NOMO-1 (cell line): ENCODE results near the gene HSPA4L.
A peak's percentile ranks its signal among the peaks of the same experiment; 100 is the strongest.

Experiments used
- DNase-seq, 2 experiments: peaks; one replicate each; lab custom pipeline; 2025; ENCODE audit not compliant: unreplicated experiment in 2 of 2; lab: John Stamatoyannopoulos, UW

Gene HSPA4L

DNA sequence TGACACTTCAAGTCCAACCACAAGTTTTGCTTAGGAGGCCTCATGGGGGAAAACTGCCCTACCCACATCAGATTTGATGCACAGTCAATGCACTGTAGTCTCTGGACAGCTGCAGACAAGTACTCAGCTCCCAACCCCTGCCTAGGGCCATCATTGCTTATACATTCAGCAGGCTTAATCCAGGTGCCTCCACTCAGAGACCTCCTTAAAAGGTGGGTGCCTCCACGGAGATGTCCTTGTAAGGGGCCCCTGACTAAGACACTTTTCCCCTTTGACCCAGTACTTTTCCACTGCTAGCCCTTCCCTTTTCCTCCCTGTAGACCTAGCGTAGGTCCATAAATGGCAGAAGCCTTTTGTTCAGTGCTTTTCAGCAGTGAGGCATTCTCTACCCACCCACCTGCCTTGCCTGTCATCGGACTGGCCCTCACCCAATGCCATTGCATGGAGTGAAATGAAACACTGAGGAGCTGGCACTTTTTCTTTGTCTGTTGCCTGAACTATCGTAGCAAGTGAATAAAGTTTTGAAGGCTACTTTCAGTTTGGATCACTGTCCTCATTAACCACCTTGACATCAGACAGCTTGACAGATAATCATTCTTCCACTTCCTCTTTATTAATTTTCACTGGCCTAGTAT is 74.8 kb downstream of the HSPA4L start:
- DNase-seq, result no peak

DNA sequence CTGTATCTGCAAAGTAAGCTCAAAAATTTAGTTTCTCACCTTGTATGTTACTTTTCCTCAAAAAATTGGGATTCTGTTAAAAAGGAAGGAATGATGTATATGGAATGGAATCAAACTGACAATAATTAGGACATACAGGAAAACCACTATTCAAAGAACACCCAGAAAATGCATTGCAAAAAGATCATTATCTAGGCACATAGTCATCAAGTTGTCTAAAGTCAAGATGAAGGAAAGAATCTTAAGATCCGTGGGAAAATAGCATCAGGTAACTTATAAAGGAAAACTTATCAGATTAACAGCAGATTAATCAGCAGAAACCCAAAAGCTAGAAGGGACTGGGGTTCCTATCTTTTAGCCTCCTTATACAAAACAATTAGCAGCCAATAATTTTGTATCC is 75.5 kb downstream of the HSPA4L start:
- no peak for DNase-seq

DNA sequence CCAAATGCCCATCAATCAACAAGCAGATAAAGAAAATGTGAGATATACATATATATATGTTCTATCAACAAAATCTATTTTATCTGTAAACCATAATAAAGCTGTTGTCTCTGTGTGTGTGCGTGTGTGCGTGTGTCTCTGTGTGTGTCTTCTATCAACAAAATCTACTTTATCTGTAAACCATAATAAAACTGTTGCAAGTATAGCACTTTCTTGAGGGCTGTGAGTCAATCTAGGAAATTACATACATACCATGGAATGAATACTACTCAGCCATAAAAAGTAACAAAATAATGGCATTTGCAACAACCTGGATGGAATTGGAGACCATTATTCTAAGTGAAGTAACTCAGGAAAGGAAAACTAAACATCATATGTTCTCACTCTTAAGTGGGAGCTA is 86.1 kb downstream of the HSPA4L start:
- DNase-seq, result no peak

DNA sequence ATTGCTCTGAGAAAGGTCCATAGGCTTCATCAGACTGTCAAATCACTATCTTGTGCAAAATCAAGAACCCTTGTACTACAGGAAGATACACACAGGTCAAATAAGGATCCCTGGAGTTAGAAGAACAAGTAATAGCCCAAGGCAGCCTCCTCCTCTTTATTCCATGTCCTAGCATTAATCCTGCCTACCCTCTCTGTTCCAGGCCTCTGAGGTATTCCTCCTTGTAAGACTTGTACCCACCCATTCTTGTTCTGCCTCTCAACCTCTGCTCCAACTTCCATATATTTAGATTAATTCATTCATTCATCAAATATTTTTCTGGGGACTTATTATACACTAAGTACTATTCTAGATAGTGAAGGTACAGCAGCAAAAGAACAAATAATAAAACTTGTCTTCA is 88.2 kb downstream of the HSPA4L start:
- no peak for DNase-seq

DNA sequence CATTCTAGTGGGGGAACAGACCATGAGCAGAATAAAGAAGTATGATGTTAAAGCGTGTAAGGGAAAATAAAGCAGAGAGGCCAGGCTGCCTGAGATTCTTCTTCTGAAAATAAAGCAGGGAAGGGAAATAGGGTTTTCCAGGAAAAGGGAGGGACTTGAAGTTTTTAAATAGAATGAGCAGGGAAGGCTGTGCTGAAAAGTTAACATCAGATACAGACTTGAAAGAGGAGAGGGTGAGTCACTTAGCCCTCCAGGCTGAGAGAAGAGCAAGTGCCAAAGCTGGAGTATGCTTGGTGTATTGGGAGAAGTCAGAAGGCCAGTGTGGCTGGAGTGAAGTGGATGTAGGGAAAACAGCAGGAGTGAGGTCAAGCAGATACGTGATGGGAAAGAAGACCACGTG is 88.6 kb downstream of the HSPA4L start:
- no peak for DNase-seq

DNA sequence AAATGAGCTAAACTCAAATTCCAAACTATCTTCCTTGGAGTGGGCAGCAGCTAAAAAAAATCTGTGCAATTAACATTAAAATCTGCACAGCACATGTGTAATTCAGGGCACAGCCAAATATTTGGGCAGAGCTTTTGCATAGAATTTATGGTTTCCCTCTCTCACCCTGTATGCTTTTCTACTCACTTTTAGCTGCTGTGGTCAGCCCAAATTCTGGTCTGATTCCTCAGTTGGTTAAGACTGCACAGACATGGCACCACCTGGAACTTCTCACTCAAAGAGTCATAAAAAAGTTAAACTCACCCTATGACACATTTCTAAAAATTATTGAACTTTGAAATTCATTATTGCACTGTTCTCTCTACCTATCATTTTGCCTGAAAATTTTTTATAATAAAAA is 93.7 kb downstream of the HSPA4L start:
- DNase-seq, result no peak

DNA sequence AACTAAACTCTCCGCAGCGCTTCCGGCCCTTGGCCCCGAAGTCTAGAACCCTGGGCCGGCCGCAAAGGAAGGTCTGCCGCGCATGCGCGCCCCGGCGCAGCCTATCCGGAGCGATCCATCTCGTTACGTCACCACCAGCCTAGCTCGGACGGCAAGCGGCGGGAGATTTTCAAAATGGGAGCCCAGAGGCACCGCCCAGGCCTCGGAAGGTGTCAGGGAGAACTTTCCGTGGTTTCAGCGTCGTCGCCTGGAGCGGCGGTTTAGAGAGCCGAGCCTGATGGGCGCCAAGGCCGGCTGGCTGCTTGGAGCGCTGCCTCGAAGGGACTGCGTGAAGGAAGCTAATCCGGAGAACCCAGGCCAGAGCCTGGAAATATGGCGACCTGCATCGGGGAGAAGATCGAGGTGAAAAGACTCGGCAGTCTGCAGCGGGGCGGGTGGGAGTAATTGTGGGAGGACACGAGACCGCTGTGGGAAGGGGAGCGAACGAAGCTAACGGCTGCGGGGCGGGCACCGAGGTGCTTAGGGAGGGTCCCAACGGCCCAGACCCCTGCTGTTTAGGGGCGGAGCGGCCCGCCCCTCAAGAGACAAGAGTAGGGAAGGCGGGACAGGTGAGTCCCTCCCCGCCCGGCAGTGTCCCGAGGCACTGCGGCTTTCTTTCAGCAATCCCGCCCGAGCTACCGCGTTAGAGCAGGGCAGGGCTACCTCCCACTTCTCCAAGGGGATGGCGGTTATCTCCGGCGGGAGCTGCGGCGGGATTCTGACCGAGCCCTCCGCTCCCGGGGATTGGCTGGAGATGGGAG is 98.8 kb downstream of the HSPA4L start, which contains the start of gene PLK4:
Gene PLK4 (plus strand): TSS at position 131 of the 800 bp plus-strand sequence. CDS start 242 bp downstream, at position 373.
- peak; percentile 94 to 97 for DNase-seq

DNA sequence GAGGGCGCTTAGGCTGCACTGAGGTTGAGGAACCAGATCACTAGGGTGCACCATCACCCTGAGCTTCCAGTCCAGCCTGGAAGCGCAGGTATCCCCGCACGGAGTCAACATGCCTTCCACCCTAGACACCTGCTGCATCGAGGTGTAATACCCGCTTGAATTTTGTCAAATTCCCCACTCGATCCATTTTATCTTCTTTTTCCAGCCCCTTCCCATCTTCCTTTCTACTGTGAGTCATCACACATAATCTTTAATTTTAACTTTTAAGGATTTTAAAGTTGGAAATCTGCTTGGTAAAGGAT is 99.4 kb downstream of the HSPA4L start:
- DNase-seq, result no peak

DNA sequence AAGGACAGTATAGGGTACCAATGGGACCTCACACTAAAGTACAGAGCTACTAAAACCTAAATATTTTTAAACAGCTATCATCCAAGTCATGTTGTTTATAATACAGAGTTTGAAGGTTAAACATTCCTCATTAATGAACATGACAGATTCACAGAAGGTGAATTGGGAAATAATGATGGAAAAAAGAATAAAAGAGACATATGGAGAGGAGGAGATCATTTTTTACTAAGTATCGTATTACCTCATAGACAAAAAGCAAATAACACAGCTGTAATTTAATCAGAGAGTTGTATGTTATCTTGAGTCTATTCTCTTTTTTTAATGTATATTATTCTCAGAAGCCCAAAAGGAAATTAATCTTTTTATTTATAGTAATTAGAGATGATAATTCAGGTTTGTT is 106.4 kb downstream of the HSPA4L start:
- no peak for DNase-seq

DNA sequence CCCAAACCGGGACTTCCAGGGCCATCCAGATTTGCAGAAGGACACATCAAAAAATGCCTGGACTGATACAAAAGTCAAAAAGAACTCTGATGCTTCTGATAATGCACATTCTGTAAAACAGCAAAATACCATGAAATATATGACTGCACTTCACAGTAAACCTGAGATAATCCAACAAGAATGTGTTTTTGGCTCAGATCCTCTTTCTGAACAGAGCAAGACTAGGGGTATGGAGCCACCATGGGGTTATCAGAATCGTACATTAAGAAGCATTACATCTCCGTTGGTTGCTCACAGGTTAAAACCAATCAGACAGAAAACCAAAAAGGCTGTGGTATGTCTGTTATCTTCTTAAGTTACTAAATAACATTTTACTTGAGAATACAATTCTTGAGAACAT is 107.8 kb downstream of the HSPA4L start:
- DNase-seq, result no peak
